ENCODE measurements around the gene ITPKC.

The ITPKC gene

DNA sequence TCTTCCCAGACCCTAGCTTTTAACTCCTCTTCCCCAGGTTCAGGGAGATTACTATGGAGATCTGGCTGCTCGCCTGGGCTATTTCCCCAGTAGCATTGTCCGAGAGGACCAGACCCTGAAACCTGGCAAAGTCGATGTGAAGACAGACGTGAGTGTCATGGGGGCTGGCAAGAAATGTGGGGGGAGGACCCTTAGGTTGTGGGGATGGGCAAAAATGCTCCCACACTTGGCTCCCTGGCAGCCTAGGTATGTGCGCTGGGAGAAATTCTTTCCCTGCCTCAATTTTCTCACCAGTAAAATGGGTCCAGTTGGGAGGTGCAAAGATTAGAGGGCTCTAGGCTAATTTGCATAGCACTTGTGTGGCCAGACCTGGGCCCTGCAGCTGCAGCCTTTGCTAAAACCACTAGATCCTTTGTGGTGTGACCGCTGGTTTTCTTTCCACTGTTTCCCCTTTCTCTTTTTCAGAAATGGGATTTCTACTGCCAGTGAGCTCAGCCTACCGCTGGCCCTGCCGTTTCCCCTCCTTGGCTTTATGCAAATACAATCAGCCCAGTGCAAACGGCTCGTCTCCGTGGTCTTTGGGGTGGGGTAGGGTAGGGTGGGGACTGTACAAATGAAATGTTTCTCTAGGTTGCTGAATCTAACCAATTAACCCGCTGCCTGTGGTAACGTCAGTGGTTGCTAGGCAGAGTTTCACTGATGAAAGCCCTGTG lies 60.2 kb downstream of the ITPKC start:
- peak overlapping the region; percentile 79 for H3K4me3 ChIP-seq (ENCODE audit: low read length)
- TF ChIP-seq, protein P1, sequence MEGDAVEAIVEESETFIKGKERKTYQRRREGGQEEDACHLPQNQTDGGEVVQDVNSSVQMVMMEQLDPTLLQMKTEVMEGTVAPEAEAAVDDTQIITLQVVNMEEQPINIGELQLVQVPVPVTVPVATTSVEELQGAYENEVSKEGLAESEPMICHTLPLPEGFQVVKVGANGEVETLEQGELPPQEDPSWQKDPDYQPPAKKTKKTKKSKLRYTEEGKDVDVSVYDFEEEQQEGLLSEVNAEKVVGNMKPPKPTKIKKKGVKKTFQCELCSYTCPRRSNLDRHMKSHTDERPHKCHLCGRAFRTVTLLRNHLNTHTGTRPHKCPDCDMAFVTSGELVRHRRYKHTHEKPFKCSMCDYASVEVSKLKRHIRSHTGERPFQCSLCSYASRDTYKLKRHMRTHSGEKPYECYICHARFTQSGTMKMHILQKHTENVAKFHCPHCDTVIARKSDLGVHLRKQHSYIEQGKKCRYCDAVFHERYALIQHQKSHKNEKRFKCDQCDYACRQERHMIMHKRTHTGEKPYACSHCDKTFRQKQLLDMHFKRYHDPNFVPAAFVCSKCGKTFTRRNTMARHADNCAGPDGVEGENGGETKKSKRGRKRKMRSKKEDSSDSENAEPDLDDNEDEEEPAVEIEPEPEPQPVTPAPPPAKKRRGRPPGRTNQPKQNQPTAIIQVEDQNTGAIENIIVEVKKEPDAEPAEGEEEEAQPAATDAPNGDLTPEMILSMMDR (conservative IDR thresholded peaks at IDR 0.05; ENCODE audit: low read depth, low read length) = no peak
- peak; percentile 79 for DNase-seq (ENCODE audit: low read depth)

GRCh38 chr19:40777645-40777936 lies 60.7 kb downstream of the ITPKC start:
- TF ChIP-seq, protein P1 (conservative IDR thresholded peaks at IDR 0.05; ENCODE audit: low read depth, low read length) = no peak
- DNase-seq (ENCODE audit: low read depth) = no peak
- peak overlapping the region; percentile 79 for H3K4me3 ChIP-seq (ENCODE audit: low read length)

DNA sequence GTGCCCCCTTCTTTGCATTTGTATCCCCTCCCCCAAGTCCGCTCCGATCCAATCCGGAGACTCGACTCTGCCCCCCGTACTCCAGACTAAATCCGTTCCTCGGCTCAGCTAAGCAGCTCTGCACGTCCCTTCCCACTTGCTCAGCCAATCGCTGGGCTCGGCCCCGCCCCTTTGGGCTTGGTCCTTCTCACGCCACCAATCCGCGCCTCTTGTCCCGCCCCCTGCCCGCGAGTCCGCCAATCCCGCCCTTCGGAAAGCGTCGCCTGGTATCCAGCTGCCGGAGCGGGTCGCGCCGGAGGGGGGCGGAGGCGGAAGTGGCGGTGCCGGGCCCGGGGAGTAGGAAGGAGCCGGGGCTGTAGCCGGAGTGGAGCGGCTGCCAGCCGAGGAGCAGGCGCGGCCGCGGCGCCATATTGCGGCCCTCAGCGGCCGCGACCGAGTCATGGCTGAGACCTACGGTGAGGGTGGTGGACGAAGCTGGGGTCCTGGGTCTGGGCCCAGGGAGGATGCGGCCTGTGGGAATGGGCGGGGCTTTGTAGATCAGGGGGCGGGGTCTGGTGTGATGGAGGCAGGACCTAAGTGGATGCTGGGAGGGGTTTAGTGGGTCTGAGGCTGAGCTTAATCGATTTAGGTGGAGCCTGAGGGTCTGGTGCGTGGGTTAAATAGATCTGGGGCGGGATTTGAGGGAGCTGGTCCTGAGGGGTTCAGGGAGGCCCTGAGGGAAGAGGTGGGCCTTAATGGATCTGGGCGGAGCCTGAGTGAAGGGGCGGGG lies 61.2 kb downstream of the ITPKC start, which contains the start of gene RAB4B:
Gene RAB4B (plus strand): TSS at position 311 of the 769 bp plus-strand sequence. CDS start 129 bp downstream, at position 440.
- peak within 1 kb of the TSS; percentile 79 for H3K4me3 ChIP-seq (ENCODE audit: low read length)
- TF ChIP-seq, protein P1 (conservative IDR thresholded peaks at IDR 0.05; ENCODE audit: low read depth, low read length) = no peak
- DNase-seq (ENCODE audit: low read depth) = peak; percentile 100

DNA sequence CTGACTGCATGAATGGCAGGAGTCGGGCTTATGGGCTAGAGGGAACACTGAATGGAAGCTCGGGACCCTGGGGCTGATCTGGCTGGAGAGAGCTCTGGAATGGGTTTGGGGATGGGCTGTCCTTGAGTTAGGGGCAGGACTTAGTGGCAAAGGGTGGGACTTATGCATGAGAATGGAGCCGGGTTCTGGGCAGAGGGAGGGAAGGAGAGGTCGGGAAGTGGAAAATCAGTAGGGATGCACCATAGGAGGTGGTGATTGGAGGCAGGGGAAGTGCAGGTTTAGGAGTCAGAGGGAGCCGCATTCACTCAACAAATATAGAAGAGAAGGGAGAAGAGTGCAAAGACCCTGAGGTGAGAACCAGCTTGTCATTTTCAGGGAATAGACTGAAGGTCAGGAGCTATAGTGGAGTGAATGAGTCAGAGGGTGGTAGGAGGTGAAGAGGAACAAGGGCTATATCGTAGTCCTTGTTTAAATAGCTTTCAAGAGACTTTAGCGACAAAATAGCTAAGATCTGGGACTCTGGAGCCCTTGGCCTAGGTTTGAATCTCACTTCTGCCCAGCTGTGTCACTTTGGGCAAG lies 61.9 kb downstream of the ITPKC start:
- TF ChIP-seq, protein P1 (conservative IDR thresholded peaks at IDR 0.05; ENCODE audit: low read depth, low read length) = no peak
- DNase-seq (ENCODE audit: low read depth) = no peak
- H3K4me3 ChIP-seq (ENCODE audit: low read length) = peak overlapping the region; percentile 76

GRCh38 chr19:40780582-40780981 lies 63.7 kb downstream of the ITPKC start:
- no peak for DNase-seq (ENCODE audit: low read depth)
- H3K4me3 ChIP-seq (ENCODE audit: low read length) = no peak overlapping the region
- TF ChIP-seq, protein P1 (conservative IDR thresholded peaks at IDR 0.05; ENCODE audit: low read depth, low read length) = no peak

DNA sequence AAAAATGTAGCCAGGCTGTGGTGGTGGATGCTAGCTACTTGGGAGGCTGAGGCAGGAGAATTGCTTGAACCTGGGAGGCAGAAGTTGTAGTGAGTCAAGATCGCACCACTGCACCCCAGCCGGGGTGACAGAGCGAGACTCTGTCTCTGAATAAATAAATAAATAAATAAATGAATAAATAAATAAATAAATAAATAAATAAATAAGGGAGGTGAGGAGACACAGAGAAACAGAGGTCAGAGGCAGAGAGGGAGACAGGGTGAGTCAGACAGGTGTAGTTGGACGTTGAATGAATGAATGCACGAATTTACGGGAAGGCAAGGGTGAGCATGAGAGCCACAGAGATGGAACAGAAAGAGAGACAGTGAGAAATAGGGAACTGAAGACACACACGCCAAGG lies 64.2 kb downstream of the ITPKC start:
- TF ChIP-seq, protein P1 (conservative IDR thresholded peaks at IDR 0.05; ENCODE audit: low read depth, low read length) = no peak
- DNase-seq (ENCODE audit: low read depth) = no peak
- H3K4me3 ChIP-seq (ENCODE audit: low read length) = no peak overlapping the region
